ENCODE measurements around the gene ADPRS. TPM values are rescaled to one million over a fixed set of nuclear protein-coding genes. Genes with fewer than 3 reads are reported as not detected.
A peak's percentile ranks its signal among the peaks of the same experiment; 100 is the strongest.

ADPRS gene
- total RNA-seq, 4 donors from 2014 or later, result 23.3 to 45.8 (median 40.8) TPM

DNA sequence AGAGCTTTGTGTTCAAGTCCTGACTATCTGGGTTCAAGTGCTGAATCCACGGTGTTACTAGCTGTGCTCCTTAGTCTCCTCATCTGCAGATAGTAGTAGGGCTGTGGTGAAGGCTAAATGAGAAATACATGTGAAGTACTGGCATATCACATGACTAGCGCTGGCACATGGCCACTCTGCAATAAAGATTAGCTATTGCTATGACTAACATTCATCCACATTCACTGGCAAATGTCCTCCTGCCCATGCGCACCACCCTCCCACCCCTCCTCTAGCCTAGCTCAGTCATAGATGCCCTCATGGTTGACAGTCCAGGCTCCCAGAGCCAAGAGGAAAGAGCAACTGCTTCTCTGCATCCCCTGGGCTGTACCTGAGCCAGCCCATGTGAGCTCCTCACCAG, 44.8 kb downstream of the ADPRS start:
- Histone ChIP-seq H3K4me3 (no peak overlapping the region), H3K4me1 (peaks cover 33 to 52% (median 49%) of the 10 kb centered on the region in 4 donors), H3K36me3 (peaks cover 5 to 25% (median 20%) of the 10 kb centered on the region in 4 donors), H3K27me3 (no peaks in the 10 kb centered on the region), H3K27ac (replicated peaks in 1 of 4) (peak overlapping the region in 3 of 4 donors; percentile 73 to 83 (median 75)), H3K9me3 (no peaks in the 10 kb centered on the region)
- 61% methylated on average over 2 of the region's 3 CpGs for WGBS
- TF ChIP-seq POLR2AphosphoS5 (IDR thresholded peaks at IDR 0.05), result no peak
- TF ChIP-seq EP300 (IDR thresholded peaks at IDR 0.05), result no peak
- TF ChIP-seq POLR2A (IDR thresholded peaks at IDR 0.05; ENCODE audit: low read depth), result no peak
- TF ChIP-seq, protein P1, sequence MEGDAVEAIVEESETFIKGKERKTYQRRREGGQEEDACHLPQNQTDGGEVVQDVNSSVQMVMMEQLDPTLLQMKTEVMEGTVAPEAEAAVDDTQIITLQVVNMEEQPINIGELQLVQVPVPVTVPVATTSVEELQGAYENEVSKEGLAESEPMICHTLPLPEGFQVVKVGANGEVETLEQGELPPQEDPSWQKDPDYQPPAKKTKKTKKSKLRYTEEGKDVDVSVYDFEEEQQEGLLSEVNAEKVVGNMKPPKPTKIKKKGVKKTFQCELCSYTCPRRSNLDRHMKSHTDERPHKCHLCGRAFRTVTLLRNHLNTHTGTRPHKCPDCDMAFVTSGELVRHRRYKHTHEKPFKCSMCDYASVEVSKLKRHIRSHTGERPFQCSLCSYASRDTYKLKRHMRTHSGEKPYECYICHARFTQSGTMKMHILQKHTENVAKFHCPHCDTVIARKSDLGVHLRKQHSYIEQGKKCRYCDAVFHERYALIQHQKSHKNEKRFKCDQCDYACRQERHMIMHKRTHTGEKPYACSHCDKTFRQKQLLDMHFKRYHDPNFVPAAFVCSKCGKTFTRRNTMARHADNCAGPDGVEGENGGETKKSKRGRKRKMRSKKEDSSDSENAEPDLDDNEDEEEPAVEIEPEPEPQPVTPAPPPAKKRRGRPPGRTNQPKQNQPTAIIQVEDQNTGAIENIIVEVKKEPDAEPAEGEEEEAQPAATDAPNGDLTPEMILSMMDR (IDR thresholded peaks at IDR 0.05), result no peak
- DNase-seq (ENCODE audit: extremely low spot score), result no peak
- intact Hi-C loops (cut with DNase I), result loop anchor here (10.0 kb wide), 1 partner anchor 291 kb away; no protein-coding TSS in a partner anchor

DNA sequence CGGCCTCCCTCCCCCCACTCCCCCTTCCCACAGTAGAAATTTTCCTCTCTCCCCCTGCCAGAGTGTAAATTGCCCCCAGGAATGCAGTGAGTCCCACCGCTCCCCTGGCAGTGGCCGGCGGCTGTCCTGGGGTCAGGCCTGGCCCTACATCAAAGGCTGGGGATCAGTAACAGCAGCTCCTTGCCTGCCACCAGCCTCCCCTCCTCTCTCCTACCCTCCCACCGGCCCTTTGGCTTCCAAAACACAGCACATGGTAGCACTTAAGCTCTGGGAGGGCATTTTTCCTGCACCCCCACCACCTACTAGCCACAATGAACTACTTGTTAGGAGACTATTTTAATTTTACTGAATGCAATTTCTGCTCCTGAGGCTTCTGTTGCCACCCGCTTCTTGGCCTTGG, 45.3 kb downstream of the ADPRS start:
- TF ChIP-seq POLR2A (IDR thresholded peaks at IDR 0.05; ENCODE audit: low read depth) (no peak), POLR2AphosphoS5 (IDR thresholded peaks at IDR 0.05) (no peak), EP300 (IDR thresholded peaks at IDR 0.05) (no peak)
- TF ChIP-seq, protein P1 (IDR thresholded peaks at IDR 0.05), result no peak
- intact Hi-C loops (cut with DNase I), result loop anchor here (2.0 to 10.0 kb wide), 2 partner anchors 35 to 291 kb away; no protein-coding TSS in a partner anchor
- Histone ChIP-seq H3K27ac (replicated peaks in 1 of 4) (peak overlapping the region; percentile 68 to 83 (median 74)), H3K9me3 (no peaks in the 10 kb centered on the region), H3K27me3 (no peaks in the 10 kb centered on the region), H3K4me1 (peaks cover 33 to 53% (median 49%) of the 10 kb centered on the region in 4 donors), H3K4me3 (no peak overlapping the region), H3K36me3 (peaks cover 11 to 30% (median 24%) of the 10 kb centered on the region in 4 donors)
- DNase-seq (ENCODE audit: extremely low spot score), result no peak
- WGBS, result 76% methylated on average over 5 of the region's 6 CpGs

DNA sequence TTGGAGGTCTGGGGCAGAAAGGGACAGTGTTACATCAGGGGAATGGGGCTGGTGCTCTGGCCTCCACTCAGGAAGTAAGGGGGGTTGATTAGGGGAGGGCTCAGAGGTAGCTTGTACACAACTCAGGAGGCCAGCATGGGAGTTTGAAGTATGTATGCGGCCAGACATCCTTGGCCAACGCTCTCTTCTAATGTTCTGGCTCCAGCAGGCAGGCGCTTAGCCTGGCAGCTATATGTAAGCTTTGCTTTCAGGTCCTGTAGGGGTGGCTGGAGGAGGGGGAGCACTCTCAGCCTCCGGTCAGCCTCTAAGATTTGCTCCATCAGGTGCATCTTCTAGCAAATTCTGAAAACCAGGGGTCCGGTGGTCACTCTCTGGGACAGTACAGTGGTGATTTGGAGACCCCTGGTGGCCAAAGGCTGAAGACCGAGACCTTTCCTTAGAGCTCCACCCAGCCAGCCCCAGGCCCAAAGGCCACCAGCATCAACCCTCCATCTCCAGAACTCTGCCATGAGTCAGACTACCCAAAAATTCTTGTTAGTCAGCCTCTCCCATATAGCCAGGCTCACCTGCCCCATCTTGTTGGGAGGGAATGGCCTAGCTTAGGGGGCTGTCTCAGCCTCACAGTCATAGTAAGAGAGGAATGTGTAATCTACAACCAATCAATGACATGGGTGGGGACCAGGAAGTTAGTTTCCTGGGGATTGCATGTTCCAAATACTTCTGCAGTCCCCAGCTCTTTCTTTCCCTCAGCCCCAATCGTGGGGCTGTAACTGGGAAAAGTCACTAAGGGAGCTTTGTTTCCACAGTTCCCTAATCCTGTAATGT, 46.0 kb downstream of the ADPRS start:
- no peaks in the 10 kb centered on the region for H3K27me3 ChIP-seq
- WGBS, result 49% methylated on average over 4 of the region's 7 CpGs
- no peak for TF ChIP-seq POLR2AphosphoS5 (IDR thresholded peaks at IDR 0.05)
- TF ChIP-seq, protein P1 (IDR thresholded peaks at IDR 0.05), result peak; percentile 67 to 81 (median 77)
- DNase-seq (ENCODE audit: extremely low spot score), result no peak
- H3K4me3 ChIP-seq, result no peak overlapping the region
- no peaks in the 10 kb centered on the region for H3K9me3 ChIP-seq
- intact Hi-C loops (cut with DNase I), result loop anchor here (2.0 to 10.0 kb wide), 2 partner anchors 36 to 290 kb away; no protein-coding TSS in a partner anchor
- peak overlapping the region; percentile 68 to 83 (median 74) for H3K27ac ChIP-seq (replicated peaks in 1 of 4)
- H3K4me1 ChIP-seq, result peaks cover 33 to 59% (median 52%) of the 10 kb centered on the region in 4 donors
- peaks cover 12 to 37% (median 31%) of the 10 kb centered on the region in 4 donors for H3K36me3 ChIP-seq

DNA sequence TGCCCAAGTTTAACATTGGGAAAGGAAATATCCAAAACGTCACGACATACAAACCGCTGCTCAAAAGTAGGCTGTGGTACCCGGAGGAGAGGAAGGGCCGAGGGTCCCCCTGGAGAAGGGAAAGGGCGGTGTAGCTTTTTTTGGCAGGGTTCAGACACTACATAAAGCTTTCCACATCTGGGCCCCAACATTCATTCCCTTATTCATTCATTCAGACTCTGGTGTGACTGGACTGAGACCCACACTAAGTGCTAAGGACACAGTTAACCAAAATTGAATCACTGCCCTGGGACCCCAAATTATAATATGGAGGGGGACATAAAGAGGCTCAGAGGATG, 46.6 kb downstream of the ADPRS start:
- Histone ChIP-seq H3K27me3 (no peaks in the 10 kb centered on the region), H3K36me3 (peaks cover 12 to 43% (median 34%) of the 10 kb centered on the region in 4 donors), H3K27ac (replicated peaks in 1 of 4) (peak overlapping the region; percentile 68 to 83 (median 74)), H3K4me3 (no peak overlapping the region), H3K4me1 (peaks cover 38 to 64% (median 58%) of the 10 kb centered on the region in 4 donors), H3K9me3 (no peaks in the 10 kb centered on the region)
- intact Hi-C loops (cut with DNase I), result loop anchor here (2.0 to 10.0 kb wide), 2 partner anchors 36 to 290 kb away; no protein-coding TSS in a partner anchor
- DNase-seq (ENCODE audit: extremely low spot score), result no peak
- TF ChIP-seq POLR2AphosphoS5 (IDR thresholded peaks at IDR 0.05), result no peak
- 67% methylated on average over 6 of the region's 6 CpGs for WGBS

DNA sequence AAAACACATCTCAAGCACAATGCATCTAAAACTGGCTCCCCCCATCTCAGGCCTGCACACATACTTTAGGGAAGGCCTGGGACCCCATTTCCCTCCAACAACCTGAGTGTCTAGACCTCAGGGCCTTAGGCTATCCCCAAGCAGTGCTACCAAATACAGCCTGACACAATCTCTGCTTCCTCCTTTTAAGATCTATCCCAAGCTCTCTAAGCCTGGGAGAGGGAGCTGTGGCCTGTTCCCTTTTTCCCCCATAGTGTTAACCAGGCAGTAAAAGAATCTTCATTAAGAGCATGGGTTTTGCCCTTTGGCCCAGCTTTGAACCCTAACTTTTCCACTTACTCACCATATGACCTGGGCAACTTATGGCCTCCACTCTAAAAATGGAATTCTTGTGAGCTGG, 47.1 kb downstream of the ADPRS start:
- DNase-seq (ENCODE audit: extremely low spot score), result no peak
- intact Hi-C loops (cut with DNase I), result loop anchor here (2.0 to 10.0 kb wide), 2 partner anchors 37 to 289 kb away; no protein-coding TSS in a partner anchor
- TF ChIP-seq EP300 (IDR thresholded peaks at IDR 0.05) (no peak), POLR2A (IDR thresholded peaks at IDR 0.05; ENCODE audit: low read depth) (no peak), POLR2AphosphoS5 (IDR thresholded peaks at IDR 0.05) (no peak)
- TF ChIP-seq, protein P1 (IDR thresholded peaks at IDR 0.05), result no peak

More for the DNA sequence above, 47.1 kb downstream of the ADPRS start:
- Histone ChIP-seq H3K4me3 (no peak overlapping the region), H3K36me3 (peaks cover 12 to 44% (median 34%) of the 10 kb centered on the region in 4 donors), H3K27me3 (no peaks in the 10 kb centered on the region), H3K27ac (replicated peaks in 1 of 4) (peak overlapping the region; percentile 68 to 83 (median 74)), H3K9me3 (no peaks in the 10 kb centered on the region), H3K4me1 (peaks cover 42 to 69% (median 63%) of the 10 kb centered on the region in 4 donors)
